DMS 273 (cell line): ENCODE measurements around the gene CD79A.

Experiments
- DNase-seq: peaks from one replicate; lab custom pipeline; 2025; ENCODE audit not compliant: unreplicated experiment; lab: John Stamatoyannopoulos, UW

The CD79A gene

GRCh38 chr19:41929536-41930071, 52.5 kb downstream of the CD79A start:
- DNase-seq = no peak

- no peak for DNase-seq
These were observed 53.2 kb downstream of the CD79A start for GRCh38 chr19:41930322-41930722.
